Endothelial cell of umbilical vein (primary cell): ENCODE measurements around the gene PDHA1. TPM values are rescaled to one million over a fixed set of nuclear protein-coding genes. Genes with fewer than 3 reads are reported as not detected.

Source experiments
- BruUV-seq: library from RNA; stranded (reverse); fragments of 400-500 nt; replicated peaks from 2 replicates; lab custom pipeline; 2021; lab: Mats Ljungman, UMichigan
- CTCF ChIA-PET: fragments of 300-600, 350-600 bp; sonication (Branson Sonifier 250); formaldehyde crosslinking; loops from one replicate; lab custom pipeline; 2021; ENCODE audit warnings: antibody characterized with exemption, inconsistent platforms; lab: Charles Lee
- POLR2A ChIA-PET: fragments of 300-600, 350-600 bp; sonication (Branson Sonifier 250); formaldehyde crosslinking; loops from one replicate; lab custom pipeline; 2021; ENCODE audit warnings: antibody characterized with exemption, inconsistent platforms; lab: Charles Lee
- DNase-seq: peaks from one replicate; pipeline ENCODE4 v3.0.0-alpha.2; 2011; ENCODE audit warnings: low read depth, low spot score
- FAIRE-seq: peaks from 2 replicates; lab custom pipeline; 2011; peaks lifted over from hg19 to GRCh38; lab: Jason Lieb, UNC
- H2AFZ ChIP-seq: 2 replicates; pipeline ENCODE4 v1.6.0; 2012; ENCODE audit warnings: low read depth, low read length, control low read depth, inconsistent platforms
- H3K27ac ChIP-seq: 2 replicates; pipeline ENCODE4 v1.5.1; 2011; ENCODE audit warnings: low read depth, mild to moderate bottlenecking, control low read depth, low read length, moderate library complexity; ENCODE audit not compliant: insufficient read depth
- H3K27me3 ChIP-seq, 2 experiments: 2 replicates each; pipeline versions ENCODE4 v1.6.0 to v1.6.1; 2011; ENCODE audit warnings: low read length in 2 of 2, mixed read lengths in 1 of 2; ENCODE audit not compliant: control insufficient read depth in 2 of 2, insufficient read depth in 2 of 2
- H3K36me3 ChIP-seq, 2 experiments: 2 replicates in 1 of 2; 3 replicates in 1 of 2; pipeline ENCODE4 v1.5.1; 2011; ENCODE audit warnings: low read length in 2 of 2, mild to moderate bottlenecking in 1 of 2, moderate library complexity in 1 of 2; ENCODE audit not compliant: control insufficient read depth in 2 of 2, insufficient read depth in 2 of 2; ENCODE audit errors: extremely low read depth in 1 of 2
- H3K4me1 ChIP-seq: 3 replicates; pipeline ENCODE4 v1.5.1; 2011; ENCODE audit warnings: mild to moderate bottlenecking, low read length; ENCODE audit not compliant: control insufficient read depth, insufficient read depth; ENCODE audit errors: extremely low read depth
- H3K4me2 ChIP-seq: 2 replicates; pipeline ENCODE4 v1.6.1; 2011; ENCODE audit warnings: low read length, control low read depth, mixed read lengths; ENCODE audit not compliant: insufficient read depth
- H3K4me3 ChIP-seq, 3 experiments: fragments of 200-600 bp in 1 of 3; sonication (generic), shearing (Covaris generic) in 1 of 3; replicated peaks in 1 of 3; 2 replicates each; pipeline ENCODE4 v1.5.1; 2011 to 2016; ENCODE audit warnings: control low read depth in 3 of 3, low read length in 3 of 3, mild to moderate bottlenecking in 2 of 3, inconsistent platforms in 1 of 3, low read depth in 1 of 3, moderate library complexity in 1 of 3; ENCODE audit not compliant: insufficient read depth in 1 of 3
- H3K79me2 ChIP-seq: 2 replicates; pipeline ENCODE4 v1.6.0; 2012; ENCODE audit warnings: low read length, inconsistent platforms; ENCODE audit not compliant: control insufficient read depth, insufficient read depth
- H3K9ac ChIP-seq: replicated peaks from 2 replicates; pipeline ENCODE3; 2011; ENCODE audit warnings: low read length, control low read depth; ENCODE audit not compliant: insufficient read depth; ENCODE audit errors: extremely low read depth
- H3K9me1 ChIP-seq: replicated peaks from 3 replicates; pipeline ENCODE4 v1.6.0; 2011; ENCODE audit warnings: mild to moderate bottlenecking, low read length; ENCODE audit not compliant: control insufficient read depth, insufficient read depth; ENCODE audit errors: extremely low read depth
- H3K9me3 ChIP-seq: replicated peaks from 2 replicates; pipeline ENCODE4 v1.5.1; 2012; ENCODE audit warnings: low read length, inconsistent platforms; ENCODE audit not compliant: control insufficient read depth, insufficient read depth
- H4K20me1 ChIP-seq: replicated peaks from 2 replicates; pipeline ENCODE3; 2011; ENCODE audit warnings: mild to moderate bottlenecking, low read length; ENCODE audit not compliant: control insufficient read depth, insufficient read depth; ENCODE audit errors: extremely low read depth
- CTCF ChIP-seq, 2 donors: IDR thresholded peaks; 1 replicate in 1 of 2; 2 replicates in 1 of 2; pipeline ENCODE4 v1.5.1; 2011; ENCODE audit warnings: low read length in 2 of 2, mild to moderate bottlenecking in 2 of 2, moderate library complexity in 2 of 2, control low read depth in 1 of 2, inconsistent platforms in 1 of 2, low read depth in 1 of 2; ENCODE audit not compliant: insufficient read depth in 1 of 2; ENCODE audit errors: extremely low read depth in 1 of 2
- EZH2 ChIP-seq: IDR thresholded peaks from 2 replicates; pipeline ENCODE4 v1.6.1; 2012; ENCODE audit warnings: borderline replicate concordance, low read depth, mild to moderate bottlenecking, moderate library complexity, low read length, inconsistent platforms; ENCODE audit not compliant: severe bottlenecking
- FOS ChIP-seq: IDR thresholded peaks from 2 replicates; pipeline ENCODE4 v1.6.1; 2011; ENCODE audit warnings: mild to moderate bottlenecking, low read length, moderate library complexity, borderline replicate concordance; ENCODE audit not compliant: insufficient read depth
- GATA2 ChIP-seq: IDR thresholded peaks from 2 replicates; pipeline ENCODE4 v1.7.0; 2011; ENCODE audit warnings: low read depth, mild to moderate bottlenecking, moderate library complexity, mixed read lengths, low read length; ENCODE audit not compliant: insufficient read length, insufficient read depth
- JUN ChIP-seq: IDR thresholded peaks from 2 replicates; pipeline ENCODE4 v1.6.1; 2011; ENCODE audit warnings: borderline replicate concordance, low read depth; ENCODE audit not compliant: insufficient read length, insufficient read depth
- MAX ChIP-seq: IDR thresholded peaks from 2 replicates; pipeline ENCODE4 v1.6.1; 2011; ENCODE audit not compliant: insufficient read depth, insufficient read length
- MYC ChIP-seq: IDR thresholded peaks from one replicate; pipeline ENCODE4 v1.6.1; 2011; ENCODE audit warnings: mild to moderate bottlenecking, low read depth, low read length
- POLR2A ChIP-seq: IDR thresholded peaks from 2 replicates; pipeline ENCODE4 v1.6.1; 2012; ENCODE audit warnings: low read depth, mild to moderate bottlenecking, control low read depth, low read length
- POLR2AphosphoS5 ChIP-seq: IDR thresholded peaks from 2 replicates; pipeline ENCODE4 v1.6.1; 2012; ENCODE audit warnings: low read depth, mild to moderate bottlenecking, control low read depth, low read length, moderate library complexity; ENCODE audit not compliant: insufficient read depth
- dilution Hi-C: fragments of 300-500 bp; cut with MboI; formaldehyde crosslinking; loops from one replicate; pipeline ENCODE4 v1.15.0; 2019; ENCODE audit warnings: low sequenced_read_pairs; ENCODE audit not compliant: extremely low pct_ligation_motif_present
- intact Hi-C: fragments of 100-400 bp; cut with micrococcal nuclease; formaldehyde crosslinking; loops from one replicate; pipeline ENCODE4 v1.10.0; 2022
- polyA plus RNA-seq, 4 experiments: library from polyadenylated mRNA; depleted of rRNA in 3 of 4; stranded (reverse) in 3 of 4; unstranded in 1 of 4; fragments of >200 nt; gene quantifications; 2 replicates each; pipeline versions ENCODE4 v1.2.1 to v1.2.3, GENCODE V29; 2011 to 2012; ENCODE audit warnings: missing spikeins in 1 of 4
- total RNA-seq: library from RNA; stranded (reverse); gene quantifications from 2 replicates; pipeline ENCODE4 v1.2.3, GENCODE V29; 2021

PDHA1 gene
- total and polyA plus RNA-seq, 2 donors (not counting 3 experiments of a cell fraction or from before 2014, with no cell fraction given): 76.8 to 138 TPM

GRCh38 chrX:19332983-19333382, 10.7 kb upstream of the PDHA1 start:
- no peaks in the 10 kb centered on the region for H4K20me1 ChIP-seq
- H3K79me2 ChIP-seq: no peaks in the 10 kb centered on the region
- FAIRE-seq: no peak
- DNase-seq: no peak
- ChIA-PET POLR2A (no interaction called here), CTCF (interaction anchor here (1.0 to 2.0 kb wide), 6 partner anchors 293 to 947 kb away, joined by 3 to 42 read pairs (median 16); no protein-coding TSS in a partner anchor)
- H2AFZ ChIP-seq: no peak overlapping the region
- no peaks in the 10 kb centered on the region for H3K27me3 ChIP-seq
- H3K4me2 ChIP-seq: no peak overlapping the region
- dilution Hi-C loops (loop anchor here (25.0 kb wide), 1 partner anchor 921 kb away; no protein-coding TSS in a partner anchor), intact Hi-C loops (loop anchor here (10.0 kb wide), 1 partner anchor 658 kb away; the partner anchor contains the start of gene RS1)
- H3K27ac ChIP-seq: no peak overlapping the region
- no peak overlapping the region for H3K4me3 ChIP-seq
- no peaks in the 10 kb centered on the region for H3K9me3 ChIP-seq
- H3K9ac ChIP-seq: no peak overlapping the region
- H3K36me3 ChIP-seq: no peaks in the 10 kb centered on the region
- H3K4me1 ChIP-seq: no peaks in the 10 kb centered on the region
- no peaks in the 10 kb centered on the region for H3K9me1 ChIP-seq
- no peak for TF ChIP-seq JUN
- no peak for TF ChIP-seq POLR2A
- no peak for TF ChIP-seq CTCF (IDR thresholded peaks at IDR 0.05; ENCODE audit: extremely low read depth in 1 of 2, insufficient read depth in 1 of 2, low read depth in 1 of 2, low read length in 2 of 2)
- no peak for TF ChIP-seq MAX
- no peak for TF ChIP-seq FOS
- TF ChIP-seq POLR2AphosphoS5: no peak
- no peak for TF ChIP-seq MYC
- TF ChIP-seq GATA2: no peak
- no peak for TF ChIP-seq EZH2
- no TSS peak for BruUV-seq
